Stimulated activated CD4-positive, alpha-beta T cell treated with anti-CD3 and anti-CD28 coated beads, TNF-alpha, amount 100 ng/mL, for 24 hours (primary cell): ENCODE measurements around the gene SNX8.
A peak's percentile ranks its signal among the peaks of the same experiment; 100 is the strongest.
"Not testable (repeated sequence)": the region's sequence is repeated elsewhere in the genome, so short reads cannot be mapped to it uniquely, and the experiment has no call there.

ENCODE experiments used
- DNase-seq, 3 experiments: peaks; one replicate each; pipeline ENCODE4 v3.0.0-alpha.2; 2020; ENCODE audit warnings: low read depth in 3 of 3

Gene SNX8

DNA sequence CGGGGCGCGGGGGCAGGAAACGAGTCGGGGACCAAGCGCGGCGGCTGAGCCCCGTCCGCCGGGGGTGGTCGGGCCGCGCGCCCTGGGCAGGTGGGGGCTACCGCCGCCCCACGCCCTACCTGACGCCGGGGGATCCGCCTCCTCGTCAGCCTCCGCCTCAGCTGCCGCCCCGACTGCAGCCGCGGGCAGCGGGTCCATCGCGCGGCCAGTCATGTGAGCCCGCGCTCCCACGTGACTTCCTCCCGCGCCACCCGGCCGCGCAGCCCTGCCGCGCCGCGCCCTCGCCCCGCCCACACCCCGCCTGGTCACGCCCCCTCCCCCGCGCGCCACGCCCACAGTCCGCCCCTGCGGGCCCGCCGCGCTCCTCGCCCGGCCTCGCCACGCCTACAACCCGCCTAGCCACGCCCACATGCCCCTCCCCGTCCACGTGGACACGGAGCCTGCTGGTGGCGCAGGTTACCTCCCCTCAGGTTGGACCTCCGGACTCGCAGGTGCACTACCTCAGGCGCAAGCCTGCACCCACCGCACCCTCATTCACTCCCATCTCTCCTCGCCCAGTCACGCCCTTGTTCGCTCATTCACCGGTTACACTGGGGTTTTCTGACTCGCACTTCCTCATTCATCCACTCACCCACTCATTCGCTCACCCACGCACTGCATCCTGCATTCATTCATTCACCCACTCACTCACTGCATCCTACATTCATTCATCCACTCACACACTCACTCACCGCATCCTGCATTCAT is at the start of gene SNX8:
Gene SNX8 (minus strand): TSS at position 233 of the 747 bp plus-strand sequence. CDS start 20 bp downstream, at position 213.
- peak; percentile 91 to 95 (median 93) for DNase-seq

DNA sequence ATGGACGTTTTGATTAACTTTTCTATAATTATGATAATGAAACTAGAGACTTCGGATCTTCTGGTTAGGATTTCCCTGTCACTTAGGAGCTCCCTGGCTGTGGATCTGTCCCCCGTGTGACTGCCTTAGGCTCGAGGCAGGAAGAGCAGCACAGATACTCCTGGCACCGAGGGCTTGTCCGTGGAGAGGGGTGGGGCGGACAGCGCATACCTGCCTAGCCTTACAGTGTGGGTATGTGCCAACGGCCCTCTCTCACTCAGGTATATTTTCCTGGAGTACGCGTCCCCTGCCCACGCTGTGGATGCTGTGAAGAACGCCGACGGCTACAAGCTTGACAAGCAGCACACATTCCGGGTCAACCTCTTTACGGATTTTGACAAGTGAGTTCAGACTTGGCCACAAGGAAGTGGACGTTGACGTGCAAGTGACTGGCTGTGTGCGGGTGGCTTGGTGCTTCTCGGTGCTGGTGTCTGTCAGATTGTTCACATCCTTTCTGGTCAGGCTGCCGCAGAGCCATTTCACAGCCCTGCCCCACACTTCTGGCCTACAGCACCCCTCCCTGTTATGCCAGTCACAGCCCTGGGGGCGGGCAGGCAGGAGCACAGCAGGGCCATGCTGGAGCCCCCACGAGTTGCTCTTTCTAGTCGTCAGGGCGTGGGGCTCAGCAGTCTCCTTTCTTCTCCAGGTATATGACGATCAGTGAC is 48.3 kb upstream of the SNX8 start:
- DNase-seq: no peak

DNA sequence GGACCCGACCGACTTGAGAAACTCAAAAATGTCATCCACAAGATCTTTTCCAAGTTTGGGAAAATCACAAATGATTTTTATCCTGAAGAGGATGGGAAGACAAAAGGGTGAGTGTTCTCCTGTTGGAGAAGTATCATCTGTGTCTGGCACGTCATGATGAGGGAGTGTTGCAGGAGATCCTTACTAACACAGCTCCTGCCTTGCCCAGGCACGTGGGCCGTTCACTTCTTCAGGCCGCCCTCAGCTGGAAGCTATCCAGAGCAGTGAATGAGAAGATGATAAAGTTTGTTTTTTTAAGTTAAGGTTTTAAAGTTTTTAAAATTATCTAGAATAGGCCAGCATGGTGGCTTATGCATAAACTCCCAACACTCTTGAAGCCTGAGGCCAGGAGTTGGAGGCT is 46.6 kb upstream of the SNX8 start:
- no peak for DNase-seq

- DNase-seq: no peak
Observed at GRCh38 chr7:2359610-2360009, 45.4 kb upstream of the SNX8 start.

DNA sequence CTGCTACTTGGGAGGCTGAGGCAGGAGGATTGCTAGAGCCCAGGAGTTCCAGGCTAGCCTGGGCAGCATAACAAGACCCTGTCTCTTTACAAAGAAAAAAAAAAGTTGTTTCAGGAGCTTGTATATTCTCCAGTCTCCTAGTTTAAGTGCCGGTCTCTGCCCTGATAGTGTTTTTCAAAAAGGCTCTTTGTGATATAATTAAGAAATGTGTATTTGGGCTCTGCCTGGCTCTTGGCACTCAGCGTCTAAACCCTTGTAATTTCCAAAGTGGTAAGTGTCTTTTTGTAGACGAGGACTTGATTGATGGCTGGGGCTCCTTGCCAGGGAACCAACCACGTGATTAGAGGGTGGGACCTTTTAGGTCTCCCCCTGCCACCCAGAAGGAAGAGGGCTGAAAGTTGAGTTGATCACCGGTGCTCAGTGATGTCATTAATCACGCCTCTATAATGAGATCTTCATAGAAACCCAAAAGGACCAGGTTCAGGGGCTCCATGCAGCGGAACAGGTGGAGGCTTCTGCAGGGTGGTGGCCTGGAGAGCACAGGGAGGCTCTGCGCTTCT is 44.8 kb upstream of the SNX8 start:
- no peak for DNase-seq

- DNase-seq: no peak
Observed at GRCh38 chr7:2357571-2357970, 43.3 kb upstream of the SNX8 start.

DNA sequence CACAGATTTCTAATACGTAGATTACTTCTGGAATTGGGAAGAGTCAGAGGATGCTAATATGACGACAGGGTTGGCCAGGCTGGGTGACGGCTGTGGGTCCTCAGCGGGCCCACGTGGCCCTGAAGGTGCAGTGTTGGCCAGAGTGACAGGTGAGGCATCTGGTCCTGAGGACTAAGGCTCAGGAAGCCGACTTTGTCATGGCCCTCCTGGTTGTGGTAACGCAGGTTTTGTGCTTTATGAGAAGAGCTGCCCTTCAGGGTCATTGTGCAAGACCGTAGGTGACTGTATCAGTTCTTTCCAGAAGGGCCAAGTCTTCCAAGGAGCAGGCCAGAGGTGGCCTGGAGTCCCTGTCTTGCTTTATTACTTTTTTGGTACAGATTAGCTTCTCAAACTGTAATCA is 42.9 kb upstream of the SNX8 start:
- DNase-seq: no peak

DNA sequence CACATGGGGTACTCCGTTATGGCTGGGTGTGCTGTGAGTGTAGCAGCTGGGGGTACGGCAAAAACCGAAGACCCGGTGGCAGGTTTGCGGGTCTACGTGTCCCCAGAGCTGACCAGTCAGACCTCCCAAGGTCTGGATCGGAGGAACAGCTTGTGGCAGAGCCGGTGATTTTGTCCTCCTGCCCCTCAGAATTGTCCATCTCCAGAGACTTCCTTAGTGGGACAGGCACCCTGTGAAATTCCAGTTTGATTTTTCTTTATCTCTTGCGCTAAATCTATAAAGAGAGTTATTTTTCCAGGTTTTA is 41.4 kb upstream of the SNX8 start:
- DNase-seq: no peak

DNA sequence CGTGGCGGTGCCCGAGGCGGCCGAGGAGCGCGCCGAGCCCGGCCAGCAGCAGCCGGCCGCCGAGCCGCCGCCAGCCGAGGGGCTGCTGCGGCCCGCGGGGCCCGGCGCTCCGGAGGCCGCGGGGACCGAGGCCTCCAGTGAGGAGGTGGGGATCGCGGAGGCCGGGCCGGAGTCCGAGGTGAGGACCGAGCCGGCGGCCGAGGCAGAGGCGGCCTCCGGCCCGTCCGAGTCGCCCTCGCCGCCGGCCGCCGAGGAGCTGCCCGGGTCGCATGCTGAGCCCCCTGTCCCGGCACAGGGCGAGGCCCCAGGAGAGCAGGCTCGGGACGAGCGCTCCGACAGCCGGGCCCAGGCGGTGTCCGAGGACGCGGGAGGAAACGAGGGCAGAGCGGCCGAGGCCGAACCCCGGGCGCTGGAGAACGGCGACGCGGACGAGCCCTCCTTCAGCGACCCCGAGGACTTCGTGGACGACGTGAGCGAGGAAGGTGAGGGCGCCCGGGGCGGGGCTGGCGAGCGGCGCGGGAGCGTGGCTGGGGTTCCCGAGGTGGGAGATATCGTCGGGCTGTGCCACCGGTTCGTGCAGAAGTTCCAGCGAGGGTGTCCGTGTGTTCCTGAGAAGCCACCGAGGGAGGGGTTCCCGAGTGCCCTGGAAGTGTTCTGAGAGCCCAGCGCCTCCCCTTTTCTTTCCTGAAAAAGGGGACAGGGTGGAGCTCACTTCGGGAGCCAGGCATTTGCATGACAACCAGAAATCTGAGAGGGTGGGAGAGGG is 40.9 kb upstream of the SNX8 start:
- DNase-seq: peak in 1 of 3 experiments; percentile 28

GRCh38 chr7:2354186-2354938 is 40.1 kb upstream of the SNX8 start, which contains the start of gene EIF3B:
TSS of gene EIF3B (plus strand) at chr7:2354827. CDS start at chr7:2354922, 95 bp downstream.
- DNase-seq: peak; percentile 76 to 84 (median 82)

DNA sequence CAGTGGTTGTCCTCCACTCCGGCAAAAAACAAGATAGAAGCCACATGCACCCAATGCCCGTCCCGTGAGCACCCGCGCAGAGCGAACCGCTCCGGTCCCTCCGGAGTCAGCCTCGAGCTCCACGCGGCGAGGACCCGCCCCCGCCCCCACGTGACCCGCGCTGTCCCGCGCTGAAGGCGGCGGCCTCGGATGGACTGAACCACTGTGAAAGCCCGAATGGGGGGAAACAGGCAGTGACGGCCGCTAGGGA is 39.6 kb upstream of the SNX8 start:
- peak; percentile 80 to 91 (median 84) for DNase-seq

DNA sequence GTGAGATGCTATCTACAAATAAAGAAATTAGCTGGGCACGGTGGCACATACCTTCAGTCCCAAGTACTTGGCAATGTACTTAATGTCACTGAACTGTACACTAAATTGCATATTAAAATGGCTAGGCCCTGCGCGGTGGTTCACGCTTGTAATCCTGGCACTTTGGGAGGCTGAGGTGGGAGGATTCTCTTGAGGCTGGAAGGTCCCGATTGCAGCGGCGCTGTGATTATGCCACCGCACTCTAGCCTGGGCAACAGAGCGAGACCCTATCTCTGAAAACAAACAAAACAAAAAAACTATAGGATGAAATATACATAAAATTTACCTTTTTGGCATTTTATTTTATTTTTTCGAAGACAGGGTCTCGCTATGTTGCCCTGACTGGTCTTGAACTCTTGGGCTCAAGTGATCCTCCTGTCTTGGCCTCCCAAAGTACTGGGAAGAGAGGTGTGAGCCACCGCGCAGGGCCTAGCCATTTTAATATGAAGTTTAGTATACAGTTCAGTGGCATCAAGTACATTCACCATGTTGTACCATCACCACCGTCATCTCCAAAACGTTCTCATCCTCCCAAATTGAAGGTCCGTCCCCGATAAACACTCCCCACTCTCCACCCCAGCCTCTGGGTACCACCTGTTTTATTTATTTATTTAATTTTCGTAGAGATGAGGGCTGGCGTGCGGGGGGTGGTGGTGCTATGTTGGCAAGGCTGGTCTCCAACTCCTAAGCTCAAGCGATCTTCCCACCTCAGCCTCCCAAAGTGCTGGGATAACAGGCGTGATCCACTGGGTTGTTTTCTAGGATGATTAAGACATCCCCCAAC is 39.1 kb upstream of the SNX8 start:
- DNase-seq: no peak

DNA sequence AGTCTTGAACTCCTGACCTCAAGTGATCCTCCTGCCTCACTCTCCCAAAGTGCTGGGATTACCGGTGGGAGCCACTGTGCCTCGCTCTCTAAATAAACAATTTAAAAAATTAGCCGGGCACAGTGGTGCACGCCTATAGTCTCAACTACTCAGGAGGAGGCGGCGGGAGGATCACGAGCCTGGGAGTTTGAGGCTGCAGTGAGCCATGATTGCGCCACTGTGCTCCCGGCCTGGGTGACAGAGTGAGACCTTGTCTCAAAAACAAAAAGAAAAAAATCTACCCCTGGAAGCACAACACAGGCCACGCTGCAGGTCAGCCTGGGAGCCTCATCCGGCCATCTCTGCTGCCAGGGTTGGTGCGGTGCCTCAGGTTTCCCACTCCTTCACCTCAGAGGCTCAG is 36.6 kb upstream of the SNX8 start:
- no peak for DNase-seq

DNA sequence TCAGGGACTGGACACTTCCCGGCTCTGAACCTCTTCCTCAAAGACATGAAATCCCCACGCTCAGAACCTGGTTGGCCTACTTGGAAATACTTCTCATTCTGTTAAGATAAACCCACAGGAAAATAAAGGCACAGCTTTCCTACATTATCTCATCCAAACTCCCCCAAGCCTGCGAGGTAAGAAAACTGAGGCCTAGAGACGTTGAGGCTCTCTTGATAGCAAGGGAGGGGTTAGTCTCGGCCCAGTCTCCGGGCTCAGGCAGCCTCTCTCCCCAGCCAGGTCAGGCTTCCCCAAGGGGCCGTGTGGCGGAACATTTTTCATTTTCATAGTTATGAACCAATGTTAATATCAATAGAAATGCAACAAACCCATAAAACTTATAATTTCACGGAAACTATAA is 35.8 kb upstream of the SNX8 start:
- no peak for DNase-seq

DNA sequence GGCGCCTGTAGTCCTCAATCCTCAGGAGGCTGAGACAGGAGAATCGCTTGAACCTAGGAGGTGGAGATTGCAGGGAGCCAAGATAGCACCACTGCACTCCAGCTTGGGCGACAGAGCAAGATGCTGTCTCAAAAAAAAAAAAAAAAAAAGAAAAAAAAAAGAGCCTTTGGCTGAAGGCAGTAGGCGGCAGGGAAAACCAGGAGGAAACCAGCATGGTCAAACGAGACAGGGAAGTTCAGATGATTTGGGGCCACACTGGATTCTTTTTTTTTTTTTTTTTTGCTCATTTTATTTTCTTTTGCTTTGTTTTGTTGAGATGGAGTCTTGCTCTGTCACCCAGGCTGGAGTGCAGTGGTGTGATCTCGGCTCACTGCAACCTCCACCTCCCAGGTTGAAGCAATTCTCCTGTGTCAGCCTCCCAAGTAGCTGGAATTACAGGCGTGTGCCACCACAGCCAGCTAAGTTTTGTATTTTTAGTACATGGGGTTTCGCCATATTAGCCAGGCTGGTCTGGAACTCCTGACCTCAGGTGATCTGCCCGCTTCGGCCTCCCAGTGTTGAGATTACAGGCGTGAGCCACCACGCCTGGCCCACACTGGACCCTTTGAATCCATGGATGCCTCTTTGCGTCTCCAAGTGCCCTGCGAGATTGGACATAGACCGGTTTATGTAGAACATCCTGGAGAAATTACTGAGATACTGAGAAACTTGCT is 33.3 kb upstream of the SNX8 start:
- not testable (repeated sequence) for DNase-seq

DNA sequence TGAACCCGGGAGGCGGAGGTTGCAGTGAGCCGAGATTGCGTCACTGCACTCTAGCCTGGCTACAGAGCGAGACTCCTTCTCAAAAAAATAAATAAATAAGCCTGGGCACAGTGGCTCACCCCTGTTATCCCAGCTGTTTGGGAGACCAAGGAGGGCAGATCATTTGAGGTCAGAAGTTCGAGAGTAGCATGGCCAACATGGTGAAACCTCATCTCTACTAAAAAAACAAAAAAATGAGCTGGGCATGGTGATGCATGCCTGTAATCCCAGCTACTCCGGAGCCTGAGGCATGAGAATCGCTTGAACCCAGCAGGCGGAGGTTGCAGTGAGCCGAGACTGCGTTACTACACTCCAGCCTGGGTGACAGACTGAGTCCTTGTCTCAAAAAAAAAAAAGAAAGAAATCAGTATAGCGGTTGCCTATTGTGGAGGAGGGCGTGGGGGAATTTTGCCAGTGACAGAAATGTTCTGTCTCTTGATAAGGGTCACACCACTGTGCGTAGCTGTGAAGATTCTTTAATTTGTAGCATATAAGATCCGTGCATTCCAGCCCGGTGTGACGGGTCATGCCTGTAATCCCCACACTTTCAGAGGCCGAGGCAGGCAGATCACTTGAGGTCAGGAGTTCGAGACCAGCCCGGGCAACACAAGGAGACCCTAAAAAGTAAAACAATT is 22.5 kb upstream of the SNX8 start:
- DNase-seq: no peak

GRCh38 chr7:2332606-2333231 is 18.5 kb upstream of the SNX8 start:
- not testable (repeated sequence) for DNase-seq

- no peak for DNase-seq
Observed at GRCh38 chr7:2331707-2332106, 17.5 kb upstream of the SNX8 start.

DNA sequence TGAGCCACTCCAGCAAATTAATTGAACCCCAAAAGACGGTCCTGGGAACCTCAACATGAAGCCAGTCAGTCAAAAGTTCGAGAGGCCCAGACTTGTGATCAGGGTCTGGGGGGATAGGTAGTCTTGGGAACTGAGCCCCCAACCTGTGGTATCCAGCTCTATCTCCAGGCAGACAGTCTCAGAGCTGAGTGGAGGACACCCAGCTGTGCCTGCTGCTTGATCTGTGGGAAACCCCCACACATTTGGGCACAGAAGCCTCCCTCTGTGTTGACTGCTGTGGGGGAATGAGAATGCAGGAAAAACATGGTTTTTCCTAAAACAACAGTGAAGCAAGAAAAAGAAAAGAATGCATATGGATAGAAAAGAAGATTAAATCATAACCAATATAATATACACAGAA is 16.3 kb upstream of the SNX8 start:
- no peak for DNase-seq
